ENCODE data around the gene C1QBP. TPM values are rescaled to one million over a fixed set of nuclear protein-coding genes. Genes with fewer than 3 reads are reported as not detected.

The C1QBP gene
- total RNA-seq, 6 experiments from 2014 or later: 60.2 to 163 (median 67.6) TPM

GRCh38 chr17:5430413-5430999, 8.4 kb downstream of the C1QBP start:
- no peaks in the 10 kb centered on the region for H3K9me3 ChIP-seq
- H3K27me3 ChIP-seq: no peaks in the 10 kb centered on the region
- ATAC-seq (no peak), DNase-seq (no peak)
- no peak overlapping the region for H3K27ac ChIP-seq
- WGBS (ENCODE audit: insufficient coverage, low coverage, low lambda C conversion rate, missing lambda C conversion rate): 100% methylated on average over 2 of the region's 3 CpGs
- no peak overlapping the region for H3K4me3 ChIP-seq
- TF ChIP-seq CTCF (IDR thresholded peaks at IDR 0.05): no peak
- TF ChIP-seq POLR2A (IDR thresholded peaks at IDR 0.05): no peak
- peaks cover 0 to 98% (median 47%) of the 10 kb centered on the region in 4 donors for H3K36me3 ChIP-seq
- no peaks in the 10 kb centered on the region for H3K4me1 ChIP-seq
- intact Hi-C loops (cut with DNase I): no loop called here

- intact Hi-C loops (cut with DNase I): no loop called here
- no peak overlapping the region for H3K4me3 ChIP-seq
- ATAC-seq (no peak), DNase-seq (no peak)
- no peak overlapping the region for H3K27ac ChIP-seq
- H3K9me3 ChIP-seq: no peaks in the 10 kb centered on the region
- peaks cover 0 to 98% (median 50%) of the 10 kb centered on the region in 4 donors for H3K36me3 ChIP-seq
- H3K4me1 ChIP-seq: no peaks in the 10 kb centered on the region
- H3K27me3 ChIP-seq: no peaks in the 10 kb centered on the region
- TF ChIP-seq POLR2A (IDR thresholded peaks at IDR 0.05): no peak
- no peak for TF ChIP-seq CTCF (IDR thresholded peaks at IDR 0.05)
- WGBS (ENCODE audit: insufficient coverage, low coverage, low lambda C conversion rate, missing lambda C conversion rate): 57% methylated on average over 2 of the region's 3 CpGs
Observed at GRCh38 chr17:5429191-5429887, 9.6 kb downstream of the C1QBP start.

GRCh38 chr17:5425826-5426225, 13.1 kb downstream of the C1QBP start:
- Histone ChIP-seq H3K27ac (no peak overlapping the region), H3K9me3 (no peaks in the 10 kb centered on the region), H3K4me3 (no peak overlapping the region), H3K4me1 (peaks cover 0 to 5% (median 2%) of the 10 kb centered on the region in 4 donors), H3K27me3 (no peaks in the 10 kb centered on the region), H3K36me3 (peaks cover 0 to 92% (median 47%) of the 10 kb centered on the region in 4 donors)
- TF ChIP-seq CTCF (IDR thresholded peaks at IDR 0.05) (no peak), POLR2A (IDR thresholded peaks at IDR 0.05) (no peak)
- intact Hi-C loops (cut with DNase I): no loop called here
- DNase-seq: no peak
- ATAC-seq: no peak
- 50% methylated on average over 2 of the region's 3 CpGs for WGBS (ENCODE audit: insufficient coverage, low coverage, low lambda C conversion rate, missing lambda C conversion rate)

- no peaks in the 10 kb centered on the region for H3K9me3 ChIP-seq
- intact Hi-C loops (cut with DNase I): no loop called here
- peaks cover 0 to 10% (median 3%) of the 10 kb centered on the region in 4 donors for H3K4me1 ChIP-seq
- no peak overlapping the region for H3K27ac ChIP-seq
- no peaks in the 10 kb centered on the region for H3K27me3 ChIP-seq
- ATAC-seq: no peak
- DNase-seq: no peak
- no peak overlapping the region for H3K4me3 ChIP-seq
- TF ChIP-seq CTCF (IDR thresholded peaks at IDR 0.05) (no peak), POLR2A (IDR thresholded peaks at IDR 0.05) (no peak)
- peaks cover 0 to 83% (median 47%) of the 10 kb centered on the region in 4 donors for H3K36me3 ChIP-seq
- 77% methylated on average over 1 of the region's 1 CpG for WGBS (ENCODE audit: insufficient coverage, low coverage, low lambda C conversion rate, missing lambda C conversion rate)
Observed at GRCh38 chr17:5424909-5425308, 14.0 kb downstream of the C1QBP start.
